Measurements from ENCODE around the gene CELA2B.
"Not testable (repeated sequence)": the region's sequence is repeated elsewhere in the genome, so short reads cannot be mapped to it uniquely, and the experiment has no call there.

Gene CELA2B

DNA sequence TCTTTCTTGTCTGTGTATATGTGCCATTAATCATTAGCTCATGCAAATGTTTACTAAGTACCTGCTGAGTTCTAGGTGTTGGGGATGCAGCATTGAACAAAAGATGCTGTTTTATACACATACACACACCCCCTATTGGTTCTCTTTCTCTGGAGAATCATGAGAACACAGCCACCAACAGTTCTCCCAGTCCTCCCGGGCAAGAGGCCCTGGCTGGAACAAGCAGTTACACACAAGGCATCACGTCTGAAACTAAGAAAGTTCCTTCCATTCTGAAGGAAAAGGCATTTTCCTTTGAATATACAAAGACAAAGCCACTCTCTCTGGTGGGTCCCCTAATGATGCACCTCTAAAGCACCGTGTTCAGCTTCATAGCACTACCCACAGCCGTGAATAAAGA, 37.3 kb downstream of the CELA2B start:
- TF ChIP-seq, protein P1, sequence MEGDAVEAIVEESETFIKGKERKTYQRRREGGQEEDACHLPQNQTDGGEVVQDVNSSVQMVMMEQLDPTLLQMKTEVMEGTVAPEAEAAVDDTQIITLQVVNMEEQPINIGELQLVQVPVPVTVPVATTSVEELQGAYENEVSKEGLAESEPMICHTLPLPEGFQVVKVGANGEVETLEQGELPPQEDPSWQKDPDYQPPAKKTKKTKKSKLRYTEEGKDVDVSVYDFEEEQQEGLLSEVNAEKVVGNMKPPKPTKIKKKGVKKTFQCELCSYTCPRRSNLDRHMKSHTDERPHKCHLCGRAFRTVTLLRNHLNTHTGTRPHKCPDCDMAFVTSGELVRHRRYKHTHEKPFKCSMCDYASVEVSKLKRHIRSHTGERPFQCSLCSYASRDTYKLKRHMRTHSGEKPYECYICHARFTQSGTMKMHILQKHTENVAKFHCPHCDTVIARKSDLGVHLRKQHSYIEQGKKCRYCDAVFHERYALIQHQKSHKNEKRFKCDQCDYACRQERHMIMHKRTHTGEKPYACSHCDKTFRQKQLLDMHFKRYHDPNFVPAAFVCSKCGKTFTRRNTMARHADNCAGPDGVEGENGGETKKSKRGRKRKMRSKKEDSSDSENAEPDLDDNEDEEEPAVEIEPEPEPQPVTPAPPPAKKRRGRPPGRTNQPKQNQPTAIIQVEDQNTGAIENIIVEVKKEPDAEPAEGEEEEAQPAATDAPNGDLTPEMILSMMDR (IDR thresholded peaks at IDR 0.05; ENCODE audit: borderline replicate concordance, control extremely low read depth, extremely low read depth, insufficient read depth, missing control alignments), result no peak
- in situ Hi-C loops (cut with MboI; ENCODE audit: low sequenced_read_pairs, unreplicated experiment), result no loop called here
- DNase-seq (ENCODE audit: low spot score), result no peak

DNA sequence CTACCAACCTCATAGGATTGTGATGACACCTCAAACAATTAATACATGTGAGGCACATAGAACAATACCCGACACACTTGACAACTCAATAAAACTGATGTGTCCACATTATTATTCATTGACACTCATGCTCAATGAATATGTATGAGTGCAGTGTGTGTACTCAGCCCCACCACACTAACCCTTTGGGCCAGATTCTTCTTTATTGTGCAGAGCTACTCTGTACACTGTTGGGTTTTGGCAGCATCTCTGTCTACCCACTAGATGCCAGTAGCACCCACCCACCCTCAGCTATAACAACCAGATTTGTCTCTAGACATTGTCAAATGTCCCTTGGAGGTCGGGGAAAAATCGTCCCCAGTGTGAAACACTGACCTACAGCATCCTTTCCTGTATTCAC, 38.0 kb downstream of the CELA2B start:
- in situ Hi-C loops (cut with MboI; ENCODE audit: low sequenced_read_pairs, unreplicated experiment), result no loop called here
- TF ChIP-seq, protein P1 (IDR thresholded peaks at IDR 0.05; ENCODE audit: borderline replicate concordance, control extremely low read depth, extremely low read depth, insufficient read depth, missing control alignments), result no peak
- DNase-seq (ENCODE audit: low spot score), result no peak

DNA sequence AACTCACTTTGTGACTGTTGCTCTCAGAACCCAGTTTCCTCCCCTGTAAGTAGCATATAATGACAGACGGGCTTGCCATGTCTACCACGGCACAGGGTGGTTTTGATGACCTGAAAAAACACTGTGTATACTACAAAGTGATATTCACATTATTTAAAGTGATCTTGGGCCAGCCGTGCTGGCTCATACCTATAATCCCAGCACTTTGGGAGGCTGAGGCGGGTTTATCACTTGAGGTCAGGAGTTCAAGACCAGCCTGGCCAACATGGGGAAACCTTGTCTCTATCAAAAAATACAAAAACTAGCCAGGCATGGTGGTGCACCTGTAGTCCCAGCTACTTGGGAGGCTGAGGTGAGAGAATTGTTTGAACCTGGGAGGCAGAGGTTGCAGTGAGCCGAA, 38.7 kb downstream of the CELA2B start:
- DNase-seq (ENCODE audit: low spot score); in situ Hi-C loops (cut with MboI; ENCODE audit: low sequenced_read_pairs, unreplicated experiment): not testable (repeated sequence)

DNA sequence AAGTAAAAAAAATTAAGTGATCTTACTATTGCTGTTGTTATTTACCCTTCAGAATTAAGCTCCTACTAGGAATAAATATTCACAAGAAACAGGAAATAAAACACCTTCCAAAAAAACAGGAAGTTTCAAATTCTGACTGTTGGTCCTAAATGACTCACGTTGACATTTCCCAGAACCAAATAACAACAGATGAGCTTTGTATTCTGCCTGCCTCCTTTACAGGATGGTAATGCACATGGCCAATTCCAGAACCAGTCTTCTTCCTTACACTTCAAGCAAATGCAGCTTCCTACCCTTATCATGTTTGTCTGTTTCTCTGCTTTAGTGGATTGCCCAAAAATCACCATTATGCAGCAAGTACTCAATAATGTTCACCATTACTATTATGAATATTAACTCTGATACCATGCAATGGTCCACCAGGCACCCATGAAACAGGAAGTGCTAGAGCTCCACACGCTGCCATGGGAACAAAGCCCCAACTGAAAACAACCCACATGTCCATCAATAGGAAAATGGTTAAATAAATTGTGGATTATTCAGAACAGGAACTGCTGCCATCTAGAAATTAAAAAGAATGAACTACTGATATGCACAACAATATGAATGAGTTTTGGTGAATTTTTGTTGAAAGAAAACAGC, 39.2 kb downstream of the CELA2B start:
- in situ Hi-C loops (cut with MboI; ENCODE audit: low sequenced_read_pairs, unreplicated experiment), result no loop called here
- TF ChIP-seq, protein P1 (IDR thresholded peaks at IDR 0.05; ENCODE audit: borderline replicate concordance, control extremely low read depth, extremely low read depth, insufficient read depth, missing control alignments), result no peak
- DNase-seq (ENCODE audit: low spot score), result no peak

DNA sequence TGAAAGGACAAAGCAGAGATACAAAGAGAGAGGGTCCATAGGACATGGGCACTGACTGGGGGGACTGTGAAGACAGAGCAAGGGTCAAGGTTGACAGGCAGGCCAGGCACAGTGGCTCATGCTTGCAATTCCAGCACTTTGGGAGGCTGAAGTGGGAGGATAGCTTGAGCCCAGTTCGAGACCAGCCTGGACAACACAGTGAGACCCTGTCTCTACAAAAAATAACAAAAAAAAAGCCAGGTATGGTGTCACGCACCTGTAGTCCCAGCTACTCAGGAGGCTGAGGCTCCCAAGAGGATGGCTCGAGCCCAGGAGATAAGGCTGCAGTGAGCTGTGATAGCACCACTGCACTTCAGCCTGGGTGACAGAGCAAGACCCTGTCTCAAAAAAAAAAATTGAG, 43.7 kb downstream of the CELA2B start:
- DNase-seq (ENCODE audit: low spot score), result no peak
- TF ChIP-seq, protein P1 (IDR thresholded peaks at IDR 0.05; ENCODE audit: borderline replicate concordance, control extremely low read depth, extremely low read depth, insufficient read depth, missing control alignments), result no peak
- in situ Hi-C loops (cut with MboI; ENCODE audit: low sequenced_read_pairs, unreplicated experiment), result no loop called here

DNA sequence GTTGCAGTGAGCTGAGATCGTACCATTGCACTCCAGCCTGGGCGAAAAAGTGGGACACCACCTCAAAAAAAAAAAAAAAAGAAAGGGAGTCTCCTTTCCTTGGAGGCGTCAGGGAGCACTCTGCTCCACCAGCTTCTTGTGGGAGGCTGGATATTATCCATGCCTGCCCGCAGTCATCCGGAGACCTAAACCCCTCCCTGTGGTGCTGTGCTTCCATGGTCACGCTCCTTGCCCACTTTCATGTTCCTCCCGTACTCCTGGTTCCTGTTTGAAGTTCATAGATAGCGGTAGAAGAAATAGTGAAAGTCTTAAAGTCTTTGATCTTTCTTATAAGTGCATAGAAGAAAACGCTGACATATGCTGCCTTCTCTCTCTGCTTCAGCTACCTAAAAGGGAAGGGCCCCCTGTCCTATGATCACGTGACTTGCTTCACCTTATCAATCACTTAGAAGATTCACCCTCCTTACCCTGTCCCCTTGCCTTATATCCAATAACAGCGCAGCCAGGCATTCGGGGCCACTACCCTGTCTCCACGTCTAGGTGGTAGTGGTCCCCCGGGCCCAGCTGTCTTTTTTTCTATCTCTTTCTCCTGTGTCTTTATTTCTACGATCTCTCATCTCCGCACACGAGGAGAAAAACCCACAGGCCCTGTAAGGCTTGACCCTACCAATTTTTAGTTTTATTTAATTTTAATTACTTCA, 45.5 kb downstream of the CELA2B start:
- in situ Hi-C loops (cut with MboI; ENCODE audit: low sequenced_read_pairs, unreplicated experiment), result not testable (repeated sequence)

DNA sequence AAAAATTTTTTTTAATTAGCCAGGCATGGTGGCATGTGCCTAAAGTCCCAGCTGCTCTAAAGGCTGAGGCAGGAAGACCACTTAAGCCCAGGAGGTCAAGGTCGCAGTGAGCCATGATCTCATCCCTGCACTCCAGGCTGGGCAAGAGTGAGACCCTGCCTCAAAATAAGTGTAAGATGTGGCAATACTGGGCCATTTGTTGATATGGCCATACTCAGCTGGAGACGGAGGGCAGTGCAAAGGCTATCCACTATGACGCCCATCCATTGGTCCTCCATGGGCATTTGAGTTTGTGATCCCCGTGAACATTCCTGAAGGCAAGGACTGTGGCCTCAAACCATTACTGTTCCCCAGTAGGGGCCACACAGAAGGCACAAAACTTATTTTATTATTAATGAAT, 46.6 kb downstream of the CELA2B start:
- TF ChIP-seq, protein P1 (IDR thresholded peaks at IDR 0.05; ENCODE audit: borderline replicate concordance, control extremely low read depth, extremely low read depth, insufficient read depth, missing control alignments), result no peak
- no peak for DNase-seq (ENCODE audit: low spot score)
- in situ Hi-C loops (cut with MboI; ENCODE audit: low sequenced_read_pairs, unreplicated experiment), result no loop called here

More for the DNA sequence above, 45.5 kb downstream of the CELA2B start:
- DNase-seq (ENCODE audit: low spot score), result not testable (repeated sequence)

Measured in GM13976 (cell line).